ENCODE measurements around the gene P2RX2. TPM values are rescaled to one million over a fixed set of nuclear protein-coding genes. Genes with fewer than 3 reads are reported as not detected.

Gene P2RX2
- total and polyA plus RNA-seq, 2 experiments from 2014 or later = 1.1 to 1.7 TPM

- TF ChIP-seq ZNF462 (CRISPR knock-in tag; IDR thresholded peaks at IDR 0.05) (no peak), EZH2phosphoT487 (IDR thresholded peaks at IDR 0.05; ENCODE audit: unreplicated experiment) (no peak), JUNB (IDR thresholded peaks at IDR 0.05; ENCODE audit: unreplicated experiment) (no peak), NANOG (IDR thresholded peaks at IDR 0.05; ENCODE audit: borderline replicate concordance) (no peak)
These were observed 47.9 kb upstream of the P2RX2 start (continued) for GRCh38 chr12:132570635-132571034.

GRCh38 chr12:132571051-132571450 is 47.5 kb upstream of the P2RX2 start:
- peaks cover 8% of the 10 kb centered on the region for H3K79me2 ChIP-seq (replicated peaks; ENCODE audit: insufficient read depth)
- no peak for DNase-seq (ENCODE audit: low spot score)
- H3K27ac ChIP-seq (ENCODE audit: low read depth) = no peak overlapping the region
- no peaks in the 10 kb centered on the region for H3K9me2 ChIP-seq (ENCODE audit: insufficient read depth)
- no peaks in the 10 kb centered on the region for H3K4me1 ChIP-seq (ENCODE audit: insufficient read depth)
- H3K27me3 Mint-ChIP-seq (ENCODE audit: insufficient read depth, low read depth, poor library complexity) = peaks cover 17% of the 10 kb centered on the region
- peaks cover 17% of the 10 kb centered on the region for H3K36me3 Mint-ChIP-seq (ENCODE audit: low read depth)
- no peak overlapping the region for H3K27ac Mint-ChIP-seq
- H3K4me3 Mint-ChIP-seq = no peak overlapping the region
- no peaks in the 10 kb centered on the region; the same call in 1 of the 2 replicates for H3K36me3 ChIP-seq (ENCODE audit: insufficient read depth)
- no peak overlapping the region for H3K4me3 ChIP-seq
- peaks cover 29% of the 10 kb centered on the region; the same call in 1 of the 2 replicates for H4K20me1 ChIP-seq (replicated peaks; ENCODE audit: insufficient read depth)
- H3K4me1 Mint-ChIP-seq = no peaks in the 10 kb centered on the region
- no peak overlapping the region for H3K4me2 ChIP-seq
- no peak for ATAC-seq
- H2AFZ ChIP-seq = no peak overlapping the region
- 0 out of 2 replicates have a peak, but pooled peaks cover 2% of the 10 kb centered on the region for H3F3A ChIP-seq (replicated peaks; ENCODE audit: low read depth)
- H3K9me3 Mint-ChIP-seq = no peaks in the 10 kb centered on the region
- no peaks in the 10 kb centered on the region for H3K27me3 ChIP-seq (ENCODE audit: insufficient read depth)
- TF ChIP-seq, protein P1, sequence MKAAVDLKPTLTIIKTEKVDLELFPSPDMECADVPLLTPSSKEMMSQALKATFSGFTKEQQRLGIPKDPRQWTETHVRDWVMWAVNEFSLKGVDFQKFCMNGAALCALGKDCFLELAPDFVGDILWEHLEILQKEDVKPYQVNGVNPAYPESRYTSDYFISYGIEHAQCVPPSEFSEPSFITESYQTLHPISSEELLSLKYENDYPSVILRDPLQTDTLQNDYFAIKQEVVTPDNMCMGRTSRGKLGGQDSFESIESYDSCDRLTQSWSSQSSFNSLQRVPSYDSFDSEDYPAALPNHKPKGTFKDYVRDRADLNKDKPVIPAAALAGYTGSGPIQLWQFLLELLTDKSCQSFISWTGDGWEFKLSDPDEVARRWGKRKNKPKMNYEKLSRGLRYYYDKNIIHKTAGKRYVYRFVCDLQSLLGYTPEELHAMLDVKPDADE (IDR thresholded peaks at IDR 0.05) = no peak
- TF ChIP-seq, protein P2, sequence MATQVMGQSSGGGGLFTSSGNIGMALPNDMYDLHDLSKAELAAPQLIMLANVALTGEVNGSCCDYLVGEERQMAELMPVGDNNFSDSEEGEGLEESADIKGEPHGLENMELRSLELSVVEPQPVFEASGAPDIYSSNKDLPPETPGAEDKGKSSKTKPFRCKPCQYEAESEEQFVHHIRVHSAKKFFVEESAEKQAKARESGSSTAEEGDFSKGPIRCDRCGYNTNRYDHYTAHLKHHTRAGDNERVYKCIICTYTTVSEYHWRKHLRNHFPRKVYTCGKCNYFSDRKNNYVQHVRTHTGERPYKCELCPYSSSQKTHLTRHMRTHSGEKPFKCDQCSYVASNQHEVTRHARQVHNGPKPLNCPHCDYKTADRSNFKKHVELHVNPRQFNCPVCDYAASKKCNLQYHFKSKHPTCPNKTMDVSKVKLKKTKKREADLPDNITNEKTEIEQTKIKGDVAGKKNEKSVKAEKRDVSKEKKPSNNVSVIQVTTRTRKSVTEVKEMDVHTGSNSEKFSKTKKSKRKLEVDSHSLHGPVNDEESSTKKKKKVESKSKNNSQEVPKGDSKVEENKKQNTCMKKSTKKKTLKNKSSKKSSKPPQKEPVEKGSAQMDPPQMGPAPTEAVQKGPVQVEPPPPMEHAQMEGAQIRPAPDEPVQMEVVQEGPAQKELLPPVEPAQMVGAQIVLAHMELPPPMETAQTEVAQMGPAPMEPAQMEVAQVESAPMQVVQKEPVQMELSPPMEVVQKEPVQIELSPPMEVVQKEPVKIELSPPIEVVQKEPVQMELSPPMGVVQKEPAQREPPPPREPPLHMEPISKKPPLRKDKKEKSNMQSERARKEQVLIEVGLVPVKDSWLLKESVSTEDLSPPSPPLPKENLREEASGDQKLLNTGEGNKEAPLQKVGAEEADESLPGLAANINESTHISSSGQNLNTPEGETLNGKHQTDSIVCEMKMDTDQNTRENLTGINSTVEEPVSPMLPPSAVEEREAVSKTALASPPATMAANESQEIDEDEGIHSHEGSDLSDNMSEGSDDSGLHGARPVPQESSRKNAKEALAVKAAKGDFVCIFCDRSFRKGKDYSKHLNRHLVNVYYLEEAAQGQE (IDR thresholded peaks at IDR 0.05; ENCODE audit: unreplicated experiment) = no peak
- TF ChIP-seq CREB1 (CRISPR knock-in tag; IDR thresholded peaks at IDR 0.05; ENCODE audit: low read depth) (no peak), JUNB (IDR thresholded peaks at IDR 0.05; ENCODE audit: unreplicated experiment) (no peak), EZH2 (IDR thresholded peaks at IDR 0.05; ENCODE audit: low read depth, unreplicated experiment) (no peak), ZNF331 (CRISPR knock-in tag; IDR thresholded peaks at IDR 0.05; ENCODE audit: low read depth) (no peak)
